NCI-H2227 (cell line): ENCODE data around the gene CD47.
A peak's percentile ranks its signal among the peaks of the same experiment; 100 is the strongest.

Experiments
- DNase-seq: peaks from one replicate; lab custom pipeline; 2025; ENCODE audit not compliant: unreplicated experiment; lab: John Stamatoyannopoulos, UW

CD47 gene

DNA sequence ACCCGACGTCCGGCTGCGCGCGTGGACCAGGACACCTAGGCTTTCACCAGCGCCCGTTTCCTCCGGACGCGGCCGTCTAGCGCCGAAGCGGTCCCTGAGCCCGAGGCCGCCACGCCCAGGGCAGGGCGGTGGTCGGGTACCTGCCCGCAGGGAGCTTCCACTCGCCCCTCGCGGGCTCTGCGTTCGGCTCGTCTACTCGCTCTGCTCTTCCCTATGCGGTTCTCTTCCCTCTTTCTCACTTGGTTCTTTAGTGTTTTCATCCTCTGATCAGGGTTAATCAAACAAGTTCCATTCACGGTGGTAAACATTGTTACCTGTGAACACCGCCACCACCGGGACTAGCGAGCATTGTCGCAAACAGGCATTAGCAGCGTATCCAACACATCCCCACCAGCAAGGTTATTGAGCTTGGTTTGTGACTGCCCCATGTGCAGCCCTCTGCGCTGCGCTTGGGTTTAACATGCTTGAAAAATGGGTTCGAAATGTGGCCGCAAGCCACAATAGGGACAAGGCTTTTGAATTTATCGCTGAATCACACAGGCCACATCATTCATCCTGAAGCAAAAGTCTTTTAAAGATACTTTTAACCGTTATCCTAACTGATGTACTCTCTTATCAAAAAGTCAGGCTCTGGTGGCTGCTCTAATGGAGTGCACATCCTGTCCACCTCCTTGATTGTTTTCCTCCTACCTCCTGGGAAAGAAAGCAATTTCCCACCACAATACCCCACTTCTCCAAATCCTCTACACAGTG, 843 bp upstream of the CD47 start:
- no peak for DNase-seq

DNA sequence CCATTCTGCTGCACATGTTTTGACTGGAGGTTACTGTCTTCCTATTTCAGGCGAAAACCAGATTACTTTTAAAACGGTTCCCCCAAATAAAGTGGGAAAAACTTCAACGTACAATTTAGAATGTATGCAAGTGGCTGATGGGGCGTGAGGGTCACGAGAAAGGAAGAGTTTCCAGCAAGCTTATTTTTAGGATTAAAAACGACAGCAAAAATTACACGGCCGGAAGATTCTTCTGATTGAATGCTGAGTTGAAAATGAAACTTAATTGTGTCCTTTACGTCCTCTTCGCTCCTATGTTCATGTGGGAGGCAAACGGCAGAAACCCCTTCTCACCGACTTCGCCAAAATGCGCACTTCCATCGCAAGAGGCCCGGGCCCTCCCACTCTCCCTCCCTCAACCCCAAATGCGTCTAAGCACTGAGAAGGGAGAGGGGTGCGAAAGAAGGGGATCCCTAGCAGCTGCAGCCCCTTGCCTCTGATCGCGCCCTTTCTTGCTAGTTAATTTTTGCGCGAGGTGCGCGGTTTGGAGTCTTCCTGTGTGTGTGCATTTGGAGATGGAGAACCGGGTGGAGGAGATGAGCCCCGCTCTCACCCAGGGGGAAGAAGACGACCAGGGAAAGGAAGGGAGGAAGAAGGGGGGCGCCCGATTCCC, 656 bp downstream of the CD47 start:
- DNase-seq, result peak; percentile 33

DNA sequence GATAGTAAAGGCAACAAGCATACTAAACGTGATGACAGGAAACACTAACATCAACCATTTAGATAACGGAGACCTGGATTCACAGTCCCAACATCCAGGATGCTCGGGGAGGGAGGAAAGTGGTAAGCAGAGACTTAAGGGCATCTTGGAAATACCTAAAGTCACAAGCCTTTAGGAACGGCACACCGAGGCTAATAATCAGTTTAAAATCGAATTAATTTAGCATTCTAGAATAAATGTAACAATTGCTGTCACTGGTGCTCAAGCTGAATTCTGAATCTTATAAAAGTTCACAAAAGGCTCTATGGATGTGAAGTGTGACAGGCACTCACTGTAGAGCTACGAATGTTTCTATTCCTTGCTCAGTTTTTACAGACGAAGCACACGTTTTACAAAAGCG, 1.3 kb downstream of the CD47 start:
- DNase-seq, result no peak

DNA sequence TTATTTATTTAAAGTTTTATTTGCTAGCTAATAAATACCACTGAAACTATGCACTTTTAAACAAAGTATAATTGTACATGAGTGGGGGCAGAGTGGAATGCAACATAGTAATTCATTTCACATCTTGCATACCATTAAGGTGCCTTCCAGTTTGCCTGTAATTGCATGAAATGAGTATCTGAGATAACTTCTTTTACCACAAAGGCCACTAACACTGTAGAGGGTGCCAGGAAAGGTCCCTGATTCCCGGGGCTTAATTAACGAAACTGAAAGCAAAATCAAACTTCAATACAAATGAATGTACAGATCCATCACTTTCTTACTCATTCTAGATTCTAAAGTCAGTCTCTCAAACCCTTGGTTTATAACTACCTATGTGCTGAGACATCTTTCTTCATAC, 2.1 kb downstream of the CD47 start:
- DNase-seq, result no peak

DNA sequence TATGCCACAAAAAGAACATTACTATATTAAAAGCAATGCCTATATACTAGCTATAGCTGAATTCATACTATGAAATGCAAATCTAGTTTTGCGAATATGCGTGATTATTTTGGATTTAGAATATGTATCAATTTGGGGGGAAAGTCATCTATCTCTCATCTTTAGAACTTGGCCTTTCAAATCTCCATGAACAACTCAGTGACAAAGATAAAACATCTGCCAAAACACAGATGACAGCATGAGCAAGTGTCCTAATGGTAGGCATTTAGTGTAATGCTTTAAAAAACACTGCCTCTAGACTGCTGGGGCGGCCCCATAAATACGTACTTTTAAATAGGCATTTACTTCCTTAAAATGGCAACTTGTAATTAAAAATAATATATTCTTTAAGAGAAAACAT, 2.7 kb downstream of the CD47 start:
- no peak for DNase-seq

DNA sequence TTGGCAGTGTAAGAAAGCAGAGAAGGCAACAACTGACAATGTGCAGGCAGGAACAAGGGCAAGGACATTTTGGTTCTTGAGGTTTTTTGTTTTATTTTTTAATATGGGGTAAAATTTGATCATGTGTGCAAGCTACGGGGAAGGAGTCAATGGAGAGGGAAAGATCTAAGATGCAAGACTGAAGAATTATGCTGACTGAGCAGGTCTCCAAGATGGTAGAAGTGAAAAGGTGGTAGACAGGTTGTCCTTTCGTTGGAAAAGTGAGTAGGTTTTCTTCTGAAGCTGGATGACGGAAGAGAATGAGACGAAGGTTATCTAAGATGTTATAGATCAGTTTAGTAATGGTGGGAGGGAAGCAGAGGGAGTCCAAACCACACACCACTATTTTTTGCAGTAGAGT, 4.2 kb downstream of the CD47 start:
- no peak for DNase-seq

DNA sequence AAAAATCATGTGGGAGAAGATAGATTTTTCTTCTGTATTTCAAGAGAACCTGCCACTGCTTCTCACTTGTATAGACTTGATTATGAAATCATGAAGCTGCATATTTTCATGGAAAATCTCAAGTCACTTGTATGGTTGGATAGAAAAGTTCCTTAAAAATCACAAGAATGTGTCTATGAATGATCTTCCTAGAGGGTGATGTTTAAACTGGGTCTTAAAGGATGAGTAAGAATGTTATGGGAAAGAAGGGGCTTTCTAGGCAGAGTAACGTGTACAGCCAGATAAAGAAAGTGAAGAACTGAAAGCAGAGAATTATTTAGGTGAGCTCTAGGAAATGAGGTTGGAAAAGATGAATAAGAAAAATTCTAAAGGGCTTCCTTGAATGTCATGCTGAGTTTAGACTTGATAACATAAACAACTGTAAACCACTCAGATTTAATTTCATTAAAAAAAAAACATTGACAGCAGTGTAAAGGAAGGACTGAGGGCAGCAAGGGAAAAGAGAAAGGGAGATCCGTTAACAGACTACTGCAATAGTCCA, 5.0 kb downstream of the CD47 start:
- no peak for DNase-seq

DNA sequence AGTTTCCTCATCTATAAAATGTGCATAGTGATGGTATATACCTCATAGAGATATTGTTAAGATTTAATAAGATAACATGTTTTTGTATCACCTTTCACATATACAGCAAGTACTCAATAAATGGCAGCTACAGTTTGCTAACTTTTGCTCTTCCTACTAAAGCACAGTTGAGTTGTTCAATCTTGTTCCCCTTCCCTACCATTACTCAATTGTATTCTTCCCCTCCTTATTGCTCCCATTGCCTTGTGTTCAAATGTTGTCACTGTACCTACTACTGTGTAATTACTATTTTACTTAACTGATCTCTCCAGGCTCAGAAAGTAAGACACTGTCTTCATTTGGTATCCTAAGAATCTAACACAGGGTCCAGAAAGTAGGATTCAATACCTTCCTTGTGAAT, 5.5 kb downstream of the CD47 start:
- no peak for DNase-seq

DNA sequence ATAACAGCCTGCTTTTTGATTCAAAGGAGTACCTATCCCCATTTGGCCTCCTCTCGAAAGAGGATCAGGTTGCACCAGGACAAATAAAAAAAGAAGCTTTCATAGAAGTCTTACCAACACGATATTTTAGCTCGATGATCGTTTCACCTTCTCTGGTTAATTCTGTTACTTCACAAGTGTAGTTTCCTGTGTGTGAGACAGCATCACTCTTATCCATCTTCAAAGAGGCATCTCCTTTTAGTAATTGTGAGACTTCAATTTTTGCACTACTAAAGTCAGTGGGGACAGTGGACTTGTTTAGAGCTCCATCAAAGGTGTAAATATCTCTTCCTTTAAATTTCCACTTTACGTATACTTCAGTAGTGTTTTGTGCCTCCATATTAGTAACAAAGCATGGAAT, 11.0 kb downstream of the CD47 start:
- DNase-seq, result no peak

DNA sequence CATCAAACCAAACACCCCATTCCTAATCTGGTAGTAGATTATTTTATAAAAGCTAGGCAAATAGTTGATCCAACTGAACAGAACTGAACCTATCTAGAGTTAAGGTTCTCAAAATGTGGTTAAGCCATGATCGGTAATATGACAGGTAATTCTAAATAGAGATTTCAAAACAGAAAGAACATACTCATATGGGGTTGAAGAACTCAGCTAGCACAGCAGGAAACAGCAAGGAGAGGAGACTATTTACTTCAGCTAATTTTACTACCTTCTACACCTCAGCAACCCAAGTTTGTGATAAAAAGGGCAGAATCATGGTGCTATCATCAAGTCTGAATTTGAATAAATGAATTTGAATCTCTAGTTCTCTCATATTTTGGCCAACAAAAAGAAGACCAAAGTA, 11.8 kb downstream of the CD47 start:
- DNase-seq, result no peak

DNA sequence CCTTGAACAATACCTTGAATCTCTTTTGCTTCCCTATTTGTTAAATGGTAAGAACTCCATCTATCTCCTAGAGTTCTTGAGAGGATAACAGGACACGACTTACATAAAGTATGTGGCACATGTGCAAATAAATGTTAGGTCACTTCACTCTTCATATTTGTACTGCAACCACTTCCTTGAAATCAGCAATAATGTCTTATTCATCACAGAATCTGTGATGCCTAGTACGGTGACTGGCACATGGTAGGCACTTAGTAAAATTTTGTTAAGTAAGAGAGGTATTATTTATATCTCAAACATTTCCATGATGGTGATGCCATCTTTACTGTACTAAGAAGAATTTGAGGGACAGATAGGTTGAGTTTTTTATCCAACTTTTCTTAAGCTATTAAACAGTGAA, 14.3 kb downstream of the CD47 start:
- no peak for DNase-seq

DNA sequence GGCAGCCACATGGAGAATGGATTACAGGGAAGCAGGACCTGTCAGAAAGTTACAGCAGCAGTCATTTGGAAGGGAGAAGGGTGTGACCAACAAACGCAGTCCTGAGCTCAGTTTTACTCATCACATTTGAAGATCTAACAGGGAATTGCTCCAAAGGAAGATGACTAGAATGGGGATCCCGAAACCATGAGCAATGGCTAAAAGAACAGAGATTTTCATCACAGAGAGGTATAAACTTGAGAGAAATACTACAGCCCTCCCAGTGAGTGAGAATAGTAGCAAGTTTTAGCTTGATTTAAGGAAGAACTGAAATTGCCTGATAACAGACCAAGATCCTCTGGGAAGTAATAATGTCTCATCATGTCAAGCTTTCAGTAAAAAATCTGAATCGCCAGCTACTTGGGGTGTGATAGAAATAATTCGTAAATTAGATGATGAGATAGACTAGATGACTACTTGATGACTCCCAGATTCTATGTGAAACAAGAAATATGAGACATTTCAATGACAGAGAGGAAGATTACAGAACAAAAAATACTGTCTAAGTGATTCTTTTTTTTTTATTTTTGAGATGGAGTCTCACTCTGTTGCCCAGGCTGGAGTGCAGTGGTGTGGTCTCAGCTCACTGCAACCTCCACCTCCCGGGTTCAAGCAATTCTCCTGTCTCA, 16.9 kb downstream of the CD47 start:
- DNase-seq, result no peak

DNA sequence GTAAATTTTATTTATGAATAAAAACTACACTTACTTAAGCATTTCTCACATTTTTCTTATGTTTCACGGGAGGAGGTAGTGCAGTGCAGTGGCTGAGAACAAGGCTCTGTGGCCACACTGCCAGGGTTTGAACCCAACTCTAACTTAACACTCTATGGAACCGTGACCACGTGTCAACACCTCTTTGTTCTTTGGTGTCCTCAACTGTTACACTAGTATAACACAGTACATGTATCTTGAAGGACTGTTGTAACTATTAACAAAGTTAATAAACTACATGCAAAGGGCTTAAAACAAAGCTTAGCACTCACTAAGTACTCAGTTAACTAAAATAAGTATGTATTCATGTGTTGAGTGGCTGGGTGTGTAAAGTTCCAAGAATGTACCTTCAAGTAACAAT, 19.5 kb downstream of the CD47 start:
- no peak for DNase-seq

DNA sequence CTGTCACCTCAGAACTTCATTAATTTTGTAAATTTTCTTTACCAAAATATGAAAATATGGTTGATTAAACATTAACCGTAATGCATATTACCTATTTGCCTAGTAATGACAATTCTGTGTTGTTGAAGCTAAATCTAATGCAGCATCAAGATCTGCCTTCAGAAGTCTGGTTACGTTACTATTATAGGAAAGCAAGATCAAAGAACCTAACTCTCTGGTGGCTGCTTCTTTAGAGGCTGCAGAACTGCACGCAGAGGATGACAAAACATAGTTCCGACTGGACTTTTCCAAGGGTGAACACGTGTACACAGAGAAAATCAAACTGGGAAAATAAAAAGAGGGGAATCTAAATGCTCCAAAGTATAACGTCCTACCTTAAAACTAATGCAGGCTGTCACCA, 20.5 kb downstream of the CD47 start:
- no peak for DNase-seq

DNA sequence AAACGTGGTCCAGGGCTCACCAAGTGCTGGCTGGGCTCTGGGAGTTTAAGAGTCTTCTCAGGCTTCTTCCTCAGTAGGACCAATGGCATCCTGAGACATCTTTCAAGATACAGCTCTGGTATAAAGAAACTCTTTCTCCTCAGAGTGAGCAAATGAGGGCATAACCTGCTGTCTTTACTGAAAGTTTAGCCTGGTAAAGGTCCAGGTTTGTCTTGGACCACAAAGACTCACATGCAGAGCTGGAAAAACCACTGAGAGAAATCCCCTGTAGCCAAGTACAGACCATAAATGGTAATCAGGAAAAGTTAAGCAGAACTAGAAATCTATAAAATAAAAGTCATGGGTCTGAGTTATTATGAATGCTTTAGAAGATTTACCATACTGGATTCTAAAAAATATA, 23.1 kb downstream of the CD47 start:
- DNase-seq, result no peak

DNA sequence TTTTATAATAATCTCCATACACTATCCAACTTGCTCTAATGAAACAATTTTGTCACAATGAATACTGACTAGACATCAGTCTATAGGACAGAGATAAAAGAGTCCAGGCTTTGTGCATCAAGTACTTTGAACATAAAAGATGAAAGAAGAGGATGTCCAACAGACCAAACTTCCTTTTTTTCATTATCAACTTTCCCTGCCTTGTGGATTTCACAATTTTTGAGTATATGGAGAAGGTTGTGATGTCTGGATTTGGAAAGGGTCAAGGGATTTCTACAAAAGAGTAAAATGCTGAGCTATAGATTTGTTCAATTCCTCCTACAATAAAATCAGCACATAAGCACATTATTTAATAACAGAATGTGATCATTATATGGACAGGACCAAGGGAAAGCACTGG, 25.7 kb downstream of the CD47 start:
- no peak for DNase-seq

DNA sequence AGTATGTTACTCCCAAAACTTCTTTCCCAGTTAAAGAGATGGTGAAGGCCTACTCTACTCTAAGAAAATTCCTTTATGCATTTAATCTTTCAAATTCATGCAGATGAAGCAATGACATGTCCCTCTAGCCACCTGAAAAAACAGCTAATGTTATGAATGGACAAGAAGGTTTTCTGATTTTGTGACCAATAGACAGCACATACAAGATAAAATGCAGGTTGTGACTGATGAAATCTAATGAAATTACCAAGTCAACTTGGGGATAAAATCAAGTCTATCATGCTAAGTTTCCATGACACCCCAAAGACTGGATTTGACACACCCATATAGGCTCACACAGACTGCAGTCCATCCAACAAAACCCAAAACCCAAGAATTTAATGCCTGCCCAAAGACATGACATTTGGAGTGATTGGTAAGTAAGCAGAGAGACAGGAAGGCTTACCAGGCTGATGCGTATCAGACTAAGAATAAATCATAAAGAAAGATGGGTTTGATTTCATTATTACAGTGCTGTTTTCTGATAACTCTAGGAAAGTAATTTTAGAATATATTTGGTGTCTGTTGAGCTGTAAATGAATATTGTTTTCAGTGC, 26.4 kb downstream of the CD47 start:
- no peak for DNase-seq

DNA sequence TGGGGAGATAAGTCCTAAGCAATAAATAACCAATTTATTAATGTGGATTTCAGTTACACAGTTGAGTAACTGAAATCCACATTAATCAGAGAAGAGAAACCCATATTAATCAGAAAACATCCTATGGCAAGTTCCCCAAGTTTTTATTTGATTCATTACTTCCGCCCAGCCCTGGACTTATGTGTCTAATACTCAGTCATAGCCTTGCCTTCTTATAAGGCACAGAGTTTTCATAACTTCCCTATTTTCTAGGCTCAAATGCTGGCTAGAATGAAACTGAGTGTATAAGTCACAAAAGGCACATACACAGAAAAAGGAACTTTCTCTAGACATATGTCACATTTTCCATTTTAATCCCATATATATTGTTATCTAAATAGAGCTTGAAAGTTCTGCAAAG, 28.8 kb downstream of the CD47 start:
- no peak for DNase-seq

DNA sequence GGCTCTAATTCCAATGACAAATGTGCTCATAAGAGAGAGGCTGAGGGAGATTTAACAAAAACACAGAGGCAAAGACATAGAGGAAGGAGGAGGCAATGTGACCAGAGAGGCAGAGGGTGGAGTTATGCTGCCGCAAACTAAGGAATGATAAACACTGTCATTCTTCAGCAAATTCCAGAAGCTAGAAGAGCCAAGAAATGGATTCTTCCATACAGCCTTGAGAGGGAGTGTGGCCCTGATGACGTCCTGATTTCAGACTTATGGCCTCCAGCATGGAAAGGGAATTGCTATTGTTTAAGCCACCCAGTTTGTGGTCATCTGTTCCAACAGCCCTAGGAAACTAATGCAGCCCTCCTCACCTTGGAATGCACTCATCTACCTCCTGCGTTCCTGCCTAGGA, 30.5 kb downstream of the CD47 start:
- no peak for DNase-seq

DNA sequence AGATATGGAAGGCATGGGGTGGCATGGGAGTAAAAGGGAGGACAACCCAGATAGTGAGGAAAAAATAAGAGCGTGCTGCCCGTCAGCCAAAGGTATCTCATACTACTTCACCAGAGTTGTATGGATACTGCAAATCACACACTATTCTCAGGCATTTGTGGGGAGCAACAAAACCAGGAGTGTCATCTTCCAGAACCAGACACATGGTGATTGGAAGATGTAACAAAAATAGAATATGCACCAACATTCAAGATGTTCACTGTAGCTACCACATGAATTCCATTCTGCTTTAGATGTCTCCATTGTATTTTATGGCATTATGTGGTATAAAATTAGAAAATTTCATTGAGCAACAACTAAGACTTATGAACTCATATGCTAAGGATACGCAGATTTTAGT, 34.9 kb downstream of the CD47 start:
- no peak for DNase-seq

DNA sequence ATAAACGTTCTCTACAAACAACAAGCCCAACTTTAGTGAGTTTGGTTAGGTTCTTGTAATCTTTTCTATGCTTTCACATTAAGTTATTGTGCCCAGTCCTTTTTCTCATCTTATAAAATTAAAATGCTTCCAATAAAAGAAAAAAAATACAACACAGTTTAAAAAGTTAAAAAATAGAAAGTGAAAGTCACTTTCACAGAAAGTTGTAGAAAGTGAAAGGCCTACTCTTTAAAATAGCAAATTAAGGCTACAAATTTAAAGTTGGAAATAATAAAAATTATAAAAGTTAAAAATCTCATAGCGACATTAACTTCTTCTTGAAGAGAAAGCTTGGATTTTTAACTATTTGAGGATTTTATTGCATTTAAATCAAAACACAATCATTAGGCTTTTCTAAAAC, 35.9 kb downstream of the CD47 start:
- DNase-seq, result no peak

DNA sequence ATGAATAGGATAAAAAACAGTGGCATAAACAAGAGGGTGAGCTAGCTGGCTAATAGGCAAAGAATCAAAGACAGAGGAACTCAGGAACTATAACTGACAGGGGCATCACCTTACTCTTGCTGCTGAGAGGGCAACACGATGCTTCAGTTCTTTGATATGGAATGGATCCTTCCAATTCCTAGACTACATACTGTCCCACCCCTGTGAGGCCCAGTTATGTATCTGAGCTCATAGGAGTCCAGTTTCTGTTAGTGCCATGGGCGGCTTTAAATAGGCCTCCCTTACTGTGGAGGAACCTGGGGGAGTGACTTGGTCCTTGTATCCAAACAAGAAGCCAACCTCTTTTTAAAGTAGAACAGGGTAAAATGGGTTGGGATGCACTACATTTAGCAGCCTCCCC, 37.3 kb downstream of the CD47 start:
- DNase-seq, result no peak
